ENCODE measurements around the gene PAK5.

- TF ChIP-seq, protein P1, sequence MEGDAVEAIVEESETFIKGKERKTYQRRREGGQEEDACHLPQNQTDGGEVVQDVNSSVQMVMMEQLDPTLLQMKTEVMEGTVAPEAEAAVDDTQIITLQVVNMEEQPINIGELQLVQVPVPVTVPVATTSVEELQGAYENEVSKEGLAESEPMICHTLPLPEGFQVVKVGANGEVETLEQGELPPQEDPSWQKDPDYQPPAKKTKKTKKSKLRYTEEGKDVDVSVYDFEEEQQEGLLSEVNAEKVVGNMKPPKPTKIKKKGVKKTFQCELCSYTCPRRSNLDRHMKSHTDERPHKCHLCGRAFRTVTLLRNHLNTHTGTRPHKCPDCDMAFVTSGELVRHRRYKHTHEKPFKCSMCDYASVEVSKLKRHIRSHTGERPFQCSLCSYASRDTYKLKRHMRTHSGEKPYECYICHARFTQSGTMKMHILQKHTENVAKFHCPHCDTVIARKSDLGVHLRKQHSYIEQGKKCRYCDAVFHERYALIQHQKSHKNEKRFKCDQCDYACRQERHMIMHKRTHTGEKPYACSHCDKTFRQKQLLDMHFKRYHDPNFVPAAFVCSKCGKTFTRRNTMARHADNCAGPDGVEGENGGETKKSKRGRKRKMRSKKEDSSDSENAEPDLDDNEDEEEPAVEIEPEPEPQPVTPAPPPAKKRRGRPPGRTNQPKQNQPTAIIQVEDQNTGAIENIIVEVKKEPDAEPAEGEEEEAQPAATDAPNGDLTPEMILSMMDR (conservative IDR thresholded peaks at IDR 0.05; ENCODE audit: low read depth in 2 of 2) = no peak
- no peak for TF ChIP-seq EZH2 (IDR thresholded peaks at IDR 0.05; ENCODE audit: low read depth, unreplicated experiment)
- no peak for TF ChIP-seq POLR2AphosphoS5 (IDR thresholded peaks at IDR 0.05; ENCODE audit: low read depth)
- TF ChIP-seq REST (IDR thresholded peaks at IDR 0.05; ENCODE audit: unreplicated experiment) = no peak
- TF ChIP-seq EZH2phosphoT487 (IDR thresholded peaks at IDR 0.05; ENCODE audit: unreplicated experiment) = no peak
- no peak for TF ChIP-seq CREB1 (CRISPR knock-in tag; IDR thresholded peaks at IDR 0.05; ENCODE audit: low read depth)
- no peak for TF ChIP-seq NANOG (IDR thresholded peaks at IDR 0.05; ENCODE audit: borderline replicate concordance)
- TF ChIP-seq JUNB (IDR thresholded peaks at IDR 0.05; ENCODE audit: unreplicated experiment) = no peak
- TF ChIP-seq, protein P2, sequence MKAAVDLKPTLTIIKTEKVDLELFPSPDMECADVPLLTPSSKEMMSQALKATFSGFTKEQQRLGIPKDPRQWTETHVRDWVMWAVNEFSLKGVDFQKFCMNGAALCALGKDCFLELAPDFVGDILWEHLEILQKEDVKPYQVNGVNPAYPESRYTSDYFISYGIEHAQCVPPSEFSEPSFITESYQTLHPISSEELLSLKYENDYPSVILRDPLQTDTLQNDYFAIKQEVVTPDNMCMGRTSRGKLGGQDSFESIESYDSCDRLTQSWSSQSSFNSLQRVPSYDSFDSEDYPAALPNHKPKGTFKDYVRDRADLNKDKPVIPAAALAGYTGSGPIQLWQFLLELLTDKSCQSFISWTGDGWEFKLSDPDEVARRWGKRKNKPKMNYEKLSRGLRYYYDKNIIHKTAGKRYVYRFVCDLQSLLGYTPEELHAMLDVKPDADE (IDR thresholded peaks at IDR 0.05) = no peak
- TF ChIP-seq STAT1 (IDR thresholded peaks at IDR 0.05; ENCODE audit: unreplicated experiment) = no peak
- no peak for TF ChIP-seq ZNF114 (CRISPR knock-in tag; IDR thresholded peaks at IDR 0.05)
These were observed 247.8 kb downstream of the PAK5 start for GRCh38 chr20:9591080-9591479.
